GM18858 (cell line): ENCODE data around the gene RAB40A.
"Not testable (repeated sequence)": the region's sequence is repeated elsewhere in the genome, so short reads cannot be mapped to it uniquely, and the experiment has no call there.

Source experiments
- ATAC-seq: cut with Tn5 transposase; IDR thresholded peaks from one replicate; pipeline ENCODE4 v1.9.1; 2021; ENCODE audit not compliant: unreplicated experiment

RAB40A gene

DNA sequence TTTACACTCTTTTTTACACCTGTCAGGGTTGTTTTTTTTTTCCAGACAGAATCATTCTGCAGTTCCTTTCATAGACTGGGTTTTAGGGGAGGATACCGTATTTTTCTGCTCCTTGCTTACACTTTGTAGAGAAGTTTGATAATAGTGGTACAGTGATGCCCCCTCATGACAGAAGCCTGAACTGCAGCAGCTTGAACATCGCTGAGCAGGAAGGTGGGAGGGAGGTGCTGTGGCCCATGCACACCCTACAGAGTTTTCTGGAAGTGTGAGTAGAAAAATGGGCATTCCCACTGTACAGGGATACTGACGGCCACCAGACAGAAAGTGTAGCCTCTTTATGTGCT lies 54.5 kb downstream of the RAB40A start:
- peak; percentile 94 for ATAC-seq

GRCh38 chrX:103464072-103464773 lies 55.1 kb downstream of the RAB40A start:
- ATAC-seq, result peak; percentile 56

- ATAC-seq, result no peak
These were observed 58.1 kb downstream of the RAB40A start for GRCh38 chrX:103461156-103461555.

DNA sequence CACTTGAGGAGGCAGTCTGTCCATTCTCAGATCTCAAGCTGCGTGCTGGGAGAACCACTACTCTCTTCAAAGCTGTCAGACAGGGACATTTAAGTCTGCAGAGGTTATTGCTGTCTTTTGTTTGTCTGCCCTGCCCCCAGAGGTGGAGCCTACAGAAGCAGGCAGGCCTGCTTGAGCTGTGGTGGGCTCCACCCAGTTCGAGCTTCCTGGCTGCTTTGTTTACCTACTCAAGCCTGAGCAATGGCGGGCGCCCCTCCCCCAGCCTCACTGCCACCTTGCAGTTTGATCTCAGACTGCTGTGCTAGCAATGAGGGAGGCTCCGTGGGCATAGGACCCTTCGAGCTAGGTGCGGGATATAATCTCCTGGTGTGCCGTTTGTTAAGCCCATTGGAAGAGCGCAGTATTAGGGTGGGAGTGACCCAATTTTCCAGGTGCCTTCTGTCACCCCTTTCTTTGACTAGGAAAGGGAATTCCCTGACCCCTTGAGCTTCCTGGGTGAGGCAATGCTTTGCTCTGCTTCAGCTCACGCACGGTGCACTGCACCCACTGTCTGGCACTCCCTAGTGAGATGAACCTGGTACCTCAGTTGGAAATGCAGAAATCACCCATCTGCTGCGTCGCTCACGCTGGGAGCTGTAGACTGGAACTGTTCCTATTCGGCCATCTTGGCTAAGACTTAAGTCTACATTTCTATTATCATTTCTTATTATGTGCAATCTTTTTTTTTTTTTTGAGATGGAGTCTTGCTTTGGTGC lies 59.1 kb downstream of the RAB40A start:
- ATAC-seq, result not testable (repeated sequence)

GRCh38 chrX:103453655-103454054 lies 65.6 kb downstream of the RAB40A start:
- ATAC-seq, result no peak
